Smooth muscle cell (in vitro differentiated cells): Measurements from ENCODE around the gene CHD5. TPM values are rescaled to one million over a fixed set of nuclear protein-coding genes. Genes with fewer than 3 reads are reported as not detected.

Source experiments
- DNase-seq: peaks from one replicate; lab custom pipeline; 2025; ENCODE audit not compliant: unreplicated experiment; lab: John Stamatoyannopoulos, UW
- H2AFZ ChIP-seq: fragments of 200-600 bp; sonication (generic); 2 replicates; pipeline ENCODE4 v1.6.0; 2016; ENCODE audit warnings: antibody characterized with exemption, low read depth, mild to moderate bottlenecking
- H3F3A ChIP-seq: fragments of 200-600 bp; sonication (generic); 2 replicates; pipeline ENCODE4 v1.6.0; 2017; ENCODE audit warnings: antibody characterized with exemption, low read depth
- H3K27ac ChIP-seq: fragments of 200-600 bp; sonication (generic); 2 replicates; pipeline ENCODE4 v1.5.1; 2016; ENCODE audit warnings: low read depth, mild to moderate bottlenecking
- H3K27me3 ChIP-seq: fragments of 200-600 bp; sonication (generic); 2 replicates; pipeline ENCODE4 v1.6.1; 2016; ENCODE audit warnings: low read depth, mild to moderate bottlenecking
- H3K36me3 ChIP-seq: fragments of 200-600 bp; sonication (generic); 2 replicates; pipeline ENCODE4 v1.5.1; 2016; ENCODE audit warnings: low read depth
- H3K4me1 ChIP-seq: fragments of 200-600 bp; sonication (generic); 2 replicates; pipeline ENCODE4 v1.5.1; 2016; ENCODE audit warnings: low read depth
- H3K4me2 ChIP-seq: fragments of 200-600 bp; sonication (generic); 2 replicates; pipeline ENCODE4 v1.6.0; 2016; ENCODE audit warnings: mild to moderate bottlenecking
- H3K4me3 ChIP-seq: fragments of 200-600 bp; sonication (generic); 2 replicates; pipeline ENCODE4 v1.5.1; 2016; ENCODE audit warnings: mild to moderate bottlenecking
- H3K79me2 ChIP-seq: fragments of 200-600 bp; sonication (generic); 2 replicates; pipeline ENCODE4 v1.6.0; 2016; ENCODE audit warnings: low read depth, mild to moderate bottlenecking
- H3K9ac ChIP-seq: fragments of 200-600 bp; sonication (generic); 2 replicates; pipeline ENCODE4 v1.6.0; 2016; ENCODE audit warnings: low read depth
- H3K9me3 ChIP-seq: fragments of 200-600 bp; sonication (generic); replicated peaks from 2 replicates; pipeline ENCODE4 v1.5.1; 2016; ENCODE audit warnings: low read depth
- H4K20me1 ChIP-seq: fragments of 200-600 bp; sonication (generic); 2 replicates; pipeline ENCODE4 v1.6.0; 2016; ENCODE audit warnings: low read depth
- WGBS: methylation state at CpG from one replicate; pipeline ENCODE4 v1.1.7; 2016; ENCODE audit warnings: low lambda C conversion rate; 5-methylcytosine and 5-hydroxymethylcytosine counted together
- polyA plus RNA-seq: library from polyadenylated mRNA; unstranded; fragments of >200 nt; fragmentation: Nextera tagmentation; extraction: Ambion mirVana; gene quantifications from 2 replicates; pipeline ENCODE4 v1.2.1, GENCODE V29; 2016
- total RNA-seq: library from RNA; depleted of rRNA; stranded (reverse); fragments of >200 nt; gene quantifications from 2 replicates; pipeline ENCODE4 v1.2.3, GENCODE V29; 2014
- TF ChIP-seq, protein P1 (sequence below): fragments of 200-600 bp; sonication (generic); IDR thresholded peaks from 2 replicates; pipeline ENCODE4 v1.5.1; 2017; ENCODE audit warnings: borderline replicate concordance, mild to moderate bottlenecking, antibody characterized with exemption; ENCODE audit not compliant: insufficient read depth, poor library complexity, severe bottlenecking

CHD5 gene
- total and polyA plus RNA-seq, 2 experiments from 2014 or later, result 0.40 TPM; not detected in 1

DNA sequence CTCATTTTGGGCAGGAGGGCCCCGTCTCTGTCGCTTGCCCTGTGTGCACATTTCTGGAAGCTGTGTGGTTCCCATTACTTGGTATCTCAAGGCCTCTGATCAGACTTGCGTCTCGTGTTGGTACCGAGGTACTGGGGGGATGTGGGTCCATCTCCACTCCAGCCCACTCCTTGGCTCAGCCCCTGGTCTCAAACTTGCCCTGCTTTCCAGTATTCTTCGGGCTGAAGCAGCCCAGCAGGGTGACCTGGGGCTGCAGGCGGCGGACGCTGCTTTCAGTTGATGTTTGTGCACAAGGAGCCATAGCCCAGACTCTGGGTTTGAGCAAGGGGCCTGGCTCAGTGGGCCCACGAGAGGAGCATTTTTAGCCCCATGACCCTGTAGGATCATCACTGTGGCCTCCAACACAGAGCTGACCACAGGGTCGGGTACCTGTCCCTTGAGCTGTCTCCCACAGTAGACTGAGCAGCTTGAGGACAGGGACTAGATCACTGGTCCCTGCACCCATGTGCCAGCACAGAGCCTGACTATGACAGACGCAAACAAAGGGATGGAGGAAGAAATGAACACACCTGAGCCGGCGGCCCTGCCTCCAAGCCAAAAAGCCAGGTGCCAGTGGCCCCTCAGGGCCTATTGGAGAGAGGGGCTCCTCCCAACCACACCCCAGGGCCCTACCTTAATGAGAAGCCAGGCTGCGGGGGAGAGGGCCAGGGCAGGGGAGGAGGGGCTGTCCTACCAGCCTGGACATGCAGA lies 46.8 kb downstream of the CHD5 start:
- Histone ChIP-seq H3K4me3 (no peak overlapping the region), H2AFZ (no peak overlapping the region), H3K9me3 (no peaks in the 10 kb centered on the region), H3K27ac (no peak overlapping the region), H3K4me1 (no peaks in the 10 kb centered on the region), H3K9ac (no peak overlapping the region), H3K27me3 (no peaks in the 10 kb centered on the region), H3K4me2 (no peak overlapping the region), H3K79me2 (no peaks in the 10 kb centered on the region), H4K20me1 (no peaks in the 10 kb centered on the region), H3F3A (no peaks in the 10 kb centered on the region), H3K36me3 (no peaks in the 10 kb centered on the region)
- TF ChIP-seq, protein P1, sequence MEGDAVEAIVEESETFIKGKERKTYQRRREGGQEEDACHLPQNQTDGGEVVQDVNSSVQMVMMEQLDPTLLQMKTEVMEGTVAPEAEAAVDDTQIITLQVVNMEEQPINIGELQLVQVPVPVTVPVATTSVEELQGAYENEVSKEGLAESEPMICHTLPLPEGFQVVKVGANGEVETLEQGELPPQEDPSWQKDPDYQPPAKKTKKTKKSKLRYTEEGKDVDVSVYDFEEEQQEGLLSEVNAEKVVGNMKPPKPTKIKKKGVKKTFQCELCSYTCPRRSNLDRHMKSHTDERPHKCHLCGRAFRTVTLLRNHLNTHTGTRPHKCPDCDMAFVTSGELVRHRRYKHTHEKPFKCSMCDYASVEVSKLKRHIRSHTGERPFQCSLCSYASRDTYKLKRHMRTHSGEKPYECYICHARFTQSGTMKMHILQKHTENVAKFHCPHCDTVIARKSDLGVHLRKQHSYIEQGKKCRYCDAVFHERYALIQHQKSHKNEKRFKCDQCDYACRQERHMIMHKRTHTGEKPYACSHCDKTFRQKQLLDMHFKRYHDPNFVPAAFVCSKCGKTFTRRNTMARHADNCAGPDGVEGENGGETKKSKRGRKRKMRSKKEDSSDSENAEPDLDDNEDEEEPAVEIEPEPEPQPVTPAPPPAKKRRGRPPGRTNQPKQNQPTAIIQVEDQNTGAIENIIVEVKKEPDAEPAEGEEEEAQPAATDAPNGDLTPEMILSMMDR, result no peak
- no peak for DNase-seq
- 87% methylated on average over 15 of the region's 15 CpGs for WGBS

DNA sequence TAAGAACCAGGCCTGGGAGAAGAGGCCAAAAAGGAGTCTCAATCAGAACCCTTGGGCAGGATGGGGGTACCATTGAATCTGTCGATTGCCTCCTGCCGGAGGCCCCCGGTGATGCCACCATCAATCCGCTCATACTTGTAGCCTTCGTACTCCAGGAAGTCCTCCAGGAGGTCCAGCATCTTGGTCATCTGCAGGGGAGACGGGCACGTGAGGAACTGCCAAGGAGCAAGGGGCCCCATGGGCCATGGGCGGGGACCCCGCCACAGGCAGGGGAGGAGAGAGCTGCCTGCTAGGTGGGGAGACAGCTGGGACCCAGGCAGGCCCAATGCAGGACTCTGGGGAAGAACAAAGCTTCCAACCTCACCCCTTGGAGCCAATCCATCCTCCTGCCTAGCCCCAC lies 48.6 kb downstream of the CHD5 start:
- no peak overlapping the region for H3K9ac ChIP-seq
- TF ChIP-seq, protein P1, result no peak
- H3K27ac ChIP-seq, result no peak overlapping the region
- H4K20me1 ChIP-seq, result no peaks in the 10 kb centered on the region
- H2AFZ ChIP-seq, result no peak overlapping the region
- no peaks in the 10 kb centered on the region for H3K9me3 ChIP-seq
- no peak overlapping the region for H3K4me2 ChIP-seq
- H3K4me1 ChIP-seq, result no peaks in the 10 kb centered on the region
- no peaks in the 10 kb centered on the region for H3F3A ChIP-seq
- H3K79me2 ChIP-seq, result no peaks in the 10 kb centered on the region
- H3K4me3 ChIP-seq, result no peak overlapping the region
- WGBS, result 87% methylated on average over 9 of the region's 9 CpGs
- no peak for DNase-seq
- no peaks in the 10 kb centered on the region for H3K27me3 ChIP-seq
- no peaks in the 10 kb centered on the region for H3K36me3 ChIP-seq

DNA sequence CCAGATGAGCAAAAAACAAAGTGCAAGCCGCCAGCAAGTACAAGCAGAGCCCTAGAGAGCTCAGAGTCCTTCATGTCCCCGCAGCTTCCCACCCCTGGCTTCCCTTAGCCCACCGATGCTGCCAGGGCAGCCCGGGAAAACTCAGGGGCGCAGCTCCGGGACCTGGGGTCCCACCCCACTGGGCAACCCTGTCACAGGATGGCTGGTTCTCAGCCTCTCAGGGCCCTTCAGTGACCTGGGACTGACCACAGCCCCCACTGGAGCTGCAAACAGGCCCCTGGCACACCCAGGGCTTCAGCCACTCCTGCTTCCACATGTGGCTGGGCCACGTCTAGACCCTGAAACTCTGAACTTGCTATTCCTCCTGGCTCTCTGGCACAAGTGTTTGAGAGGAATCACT lies 49.5 kb downstream of the CHD5 start:
- H3K4me1 ChIP-seq, result no peaks in the 10 kb centered on the region
- no peaks in the 10 kb centered on the region for H3K36me3 ChIP-seq
- no peak overlapping the region for H3K27ac ChIP-seq
- TF ChIP-seq, protein P1, result no peak
- no peak for DNase-seq
- no peak overlapping the region for H3K4me3 ChIP-seq
- no peaks in the 10 kb centered on the region for H3F3A ChIP-seq
- H3K79me2 ChIP-seq, result no peaks in the 10 kb centered on the region
- no peak overlapping the region for H3K4me2 ChIP-seq
- H3K9ac ChIP-seq, result no peak overlapping the region
- no peaks in the 10 kb centered on the region for H3K27me3 ChIP-seq
- WGBS, result 78% methylated on average over 4 of the region's 7 CpGs
- H3K9me3 ChIP-seq, result no peaks in the 10 kb centered on the region
- H2AFZ ChIP-seq, result no peak overlapping the region
- no peaks in the 10 kb centered on the region for H4K20me1 ChIP-seq

DNA sequence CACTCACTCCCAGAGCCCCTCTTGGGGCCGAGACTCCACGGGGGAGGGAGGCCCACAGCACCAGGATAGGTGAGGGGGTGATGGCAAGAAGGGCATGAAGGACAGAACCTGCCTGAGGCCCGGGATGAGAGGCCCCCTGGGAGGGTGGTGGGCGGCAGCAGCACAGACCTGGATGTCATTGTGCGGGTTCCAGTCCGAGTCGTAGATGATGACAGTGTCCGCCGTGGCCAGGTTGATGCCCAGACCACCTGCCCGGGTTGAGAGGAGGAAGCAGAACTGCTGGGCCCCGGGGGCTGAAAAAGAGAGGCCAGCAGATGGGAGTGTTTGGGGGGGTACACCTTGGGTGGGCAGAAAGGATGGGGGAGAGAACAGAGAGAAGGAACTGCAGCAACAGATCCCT lies 50.1 kb downstream of the CHD5 start:
- no peak for DNase-seq
- WGBS, result 91% methylated on average over 11 of the region's 11 CpGs
- H3K9me3 ChIP-seq, result no peaks in the 10 kb centered on the region

More for the DNA sequence above, 50.1 kb downstream of the CHD5 start:
- TF ChIP-seq, protein P1, result no peak
- Histone ChIP-seq H3K27me3 (no peaks in the 10 kb centered on the region), H3K27ac (no peak overlapping the region), H3K79me2 (no peaks in the 10 kb centered on the region), H3K4me1 (no peaks in the 10 kb centered on the region), H3F3A (no peaks in the 10 kb centered on the region), H2AFZ (no peak overlapping the region), H3K36me3 (no peaks in the 10 kb centered on the region), H3K4me2 (no peak overlapping the region), H3K9ac (no peak overlapping the region), H3K4me3 (no peak overlapping the region), H4K20me1 (no peaks in the 10 kb centered on the region)
